Heart left ventricle (tissue), 13 donors: Measurements from ENCODE around the gene MIER1.

Experiments
- POLR2A ChIP-seq, 2 donors: fragments of 450-650 bp; IDR thresholded peaks; one replicate each; pipeline ENCODE4 v1.6.1; 2017; ENCODE audit warnings: antibody characterized with exemption in 2 of 2, mild to moderate bottlenecking in 2 of 2, moderate library complexity in 2 of 2
- TF ChIP-seq, protein P1 (sequence below), 12 donors: fragments of 200-600 bp; sonication (generic) in 4 of 12; IDR thresholded peaks; one replicate each; pipeline versions ENCODE4 v1.5.0 to v1.8.0; 2018 to 2022; ENCODE audit warnings: antibody characterized with exemption in 12 of 12, mild to moderate bottlenecking in 5 of 12
- donor health status: ischemic (EF 13 %, LVEDD 7.1; RV severe dilation, severe dysfunction).
- donor health status: DM: no; HTN: yes; CAD: no.
- donor health status: DM: no; HTN: no; CAD: no.
- donor health status: ischemic (EF 25% LVEDD 6.9; RV normal size, moderate dysfunction).
- donor health status: ischemic (EF 25% LVEDD 5.7; RV mildly dilated, moderate dysfunction).
- donor health status: ischemic (EF 35%, LVEDD 5.7; RV mildly dilated, moderate dysfunction).
- donor health status: nonischemic (EF 11% LVEDD 7.7; RV severe dilation, severe dysfunction).
- donor health status: DM: yes; HTN: yes; CAD: no.
- donor health status: PGD.
- donor health status: ischemic (EF 29% LVEDD 5.4; RV normal size, mild dysfunction).
- donor health status: nonischemic (EF 23%, LVEDD 6.1; RV moderate dilation, normal function).

DNA sequence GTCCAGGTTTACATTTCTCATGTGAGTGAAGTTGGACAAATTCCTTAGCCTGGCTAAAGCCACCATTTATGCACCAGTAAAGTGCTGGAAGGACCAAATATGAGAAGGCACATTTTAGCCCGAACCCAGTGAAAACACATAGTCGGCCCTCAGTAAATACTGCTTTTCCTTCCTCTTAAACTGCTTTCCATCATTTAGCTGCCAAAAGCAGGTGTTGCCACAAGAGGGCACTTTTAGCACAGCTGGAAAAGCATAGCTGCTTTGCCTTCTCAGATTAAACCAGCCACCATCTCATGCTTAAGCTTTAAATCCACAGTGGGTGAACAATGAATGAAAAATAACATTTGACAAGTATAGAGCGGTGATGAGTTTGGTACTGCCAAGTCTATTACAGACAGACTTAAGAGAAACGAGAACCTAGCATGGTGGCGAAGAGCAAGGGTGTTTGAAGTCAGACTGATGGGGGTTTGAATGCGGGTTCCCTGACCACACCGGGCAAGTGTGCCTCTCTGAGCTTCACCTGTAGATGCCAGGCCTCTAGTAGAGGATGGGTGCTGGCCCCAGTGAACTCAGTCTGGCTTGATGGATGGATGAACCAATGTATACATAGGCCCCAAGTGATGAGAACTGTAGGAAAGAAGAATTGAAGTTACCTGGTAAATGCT lies 71.4 kb downstream of the MIER1 start:
- no peak for TF ChIP-seq POLR2A (IDR thresholded peaks at IDR 0.05)
- TF ChIP-seq, protein P1, sequence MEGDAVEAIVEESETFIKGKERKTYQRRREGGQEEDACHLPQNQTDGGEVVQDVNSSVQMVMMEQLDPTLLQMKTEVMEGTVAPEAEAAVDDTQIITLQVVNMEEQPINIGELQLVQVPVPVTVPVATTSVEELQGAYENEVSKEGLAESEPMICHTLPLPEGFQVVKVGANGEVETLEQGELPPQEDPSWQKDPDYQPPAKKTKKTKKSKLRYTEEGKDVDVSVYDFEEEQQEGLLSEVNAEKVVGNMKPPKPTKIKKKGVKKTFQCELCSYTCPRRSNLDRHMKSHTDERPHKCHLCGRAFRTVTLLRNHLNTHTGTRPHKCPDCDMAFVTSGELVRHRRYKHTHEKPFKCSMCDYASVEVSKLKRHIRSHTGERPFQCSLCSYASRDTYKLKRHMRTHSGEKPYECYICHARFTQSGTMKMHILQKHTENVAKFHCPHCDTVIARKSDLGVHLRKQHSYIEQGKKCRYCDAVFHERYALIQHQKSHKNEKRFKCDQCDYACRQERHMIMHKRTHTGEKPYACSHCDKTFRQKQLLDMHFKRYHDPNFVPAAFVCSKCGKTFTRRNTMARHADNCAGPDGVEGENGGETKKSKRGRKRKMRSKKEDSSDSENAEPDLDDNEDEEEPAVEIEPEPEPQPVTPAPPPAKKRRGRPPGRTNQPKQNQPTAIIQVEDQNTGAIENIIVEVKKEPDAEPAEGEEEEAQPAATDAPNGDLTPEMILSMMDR (IDR thresholded peaks at IDR 0.05): peak; percentile 45 to 83 (median 70)
